ENCODE data around the gene MTA1. TPM values are rescaled to one million over a fixed set of nuclear protein-coding genes. Genes with fewer than 3 reads are reported as not detected.
A peak's percentile ranks its signal among the peaks of the same experiment; 100 is the strongest.

MTA1 gene
- total and polyA plus RNA-seq, 8 donors: 24.9 to 183 (median 54.1) TPM

GRCh38 chr14:105480199-105480746 lies 60.6 kb downstream of the MTA1 start:
- Histone ChIP-seq H3K4me1 (peaks cover 63 to 95% (median 82%) of the 10 kb centered on the region in 4 donors), H3K4me3 (peak overlapping the region in 1 of 4 donors; percentile 41), H3K36me3 (peaks cover 0 to 18% (median 4%) of the 10 kb centered on the region in 4 donors), H3K9me3 (no peaks in the 10 kb centered on the region), H3K27me3 (peaks cover 0 to 64% (median 13%) of the 10 kb centered on the region in 3 donors), H3K27ac (peak overlapping the region; percentile 89 to 95 (median 92))
- TF ChIP-seq, protein P1, sequence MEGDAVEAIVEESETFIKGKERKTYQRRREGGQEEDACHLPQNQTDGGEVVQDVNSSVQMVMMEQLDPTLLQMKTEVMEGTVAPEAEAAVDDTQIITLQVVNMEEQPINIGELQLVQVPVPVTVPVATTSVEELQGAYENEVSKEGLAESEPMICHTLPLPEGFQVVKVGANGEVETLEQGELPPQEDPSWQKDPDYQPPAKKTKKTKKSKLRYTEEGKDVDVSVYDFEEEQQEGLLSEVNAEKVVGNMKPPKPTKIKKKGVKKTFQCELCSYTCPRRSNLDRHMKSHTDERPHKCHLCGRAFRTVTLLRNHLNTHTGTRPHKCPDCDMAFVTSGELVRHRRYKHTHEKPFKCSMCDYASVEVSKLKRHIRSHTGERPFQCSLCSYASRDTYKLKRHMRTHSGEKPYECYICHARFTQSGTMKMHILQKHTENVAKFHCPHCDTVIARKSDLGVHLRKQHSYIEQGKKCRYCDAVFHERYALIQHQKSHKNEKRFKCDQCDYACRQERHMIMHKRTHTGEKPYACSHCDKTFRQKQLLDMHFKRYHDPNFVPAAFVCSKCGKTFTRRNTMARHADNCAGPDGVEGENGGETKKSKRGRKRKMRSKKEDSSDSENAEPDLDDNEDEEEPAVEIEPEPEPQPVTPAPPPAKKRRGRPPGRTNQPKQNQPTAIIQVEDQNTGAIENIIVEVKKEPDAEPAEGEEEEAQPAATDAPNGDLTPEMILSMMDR (IDR thresholded peaks at IDR 0.05): no peak
- TF ChIP-seq POLR2AphosphoS5 (IDR thresholded peaks at IDR 0.05): no peak
- TF ChIP-seq POLR2A (IDR thresholded peaks at IDR 0.05): no peak
- TF ChIP-seq EP300 (IDR thresholded peaks at IDR 0.05): no peak
- peak in 1 of 2 donors; percentile 36 for DNase-seq
- WGBS, 5 donors: 62 to 71% (median 69%) methylated on average over 15 of the region's 15 CpGs
- intact Hi-C loops (cut with DNase I; ENCODE audit: low total_unique reads): no loop called here

DNA sequence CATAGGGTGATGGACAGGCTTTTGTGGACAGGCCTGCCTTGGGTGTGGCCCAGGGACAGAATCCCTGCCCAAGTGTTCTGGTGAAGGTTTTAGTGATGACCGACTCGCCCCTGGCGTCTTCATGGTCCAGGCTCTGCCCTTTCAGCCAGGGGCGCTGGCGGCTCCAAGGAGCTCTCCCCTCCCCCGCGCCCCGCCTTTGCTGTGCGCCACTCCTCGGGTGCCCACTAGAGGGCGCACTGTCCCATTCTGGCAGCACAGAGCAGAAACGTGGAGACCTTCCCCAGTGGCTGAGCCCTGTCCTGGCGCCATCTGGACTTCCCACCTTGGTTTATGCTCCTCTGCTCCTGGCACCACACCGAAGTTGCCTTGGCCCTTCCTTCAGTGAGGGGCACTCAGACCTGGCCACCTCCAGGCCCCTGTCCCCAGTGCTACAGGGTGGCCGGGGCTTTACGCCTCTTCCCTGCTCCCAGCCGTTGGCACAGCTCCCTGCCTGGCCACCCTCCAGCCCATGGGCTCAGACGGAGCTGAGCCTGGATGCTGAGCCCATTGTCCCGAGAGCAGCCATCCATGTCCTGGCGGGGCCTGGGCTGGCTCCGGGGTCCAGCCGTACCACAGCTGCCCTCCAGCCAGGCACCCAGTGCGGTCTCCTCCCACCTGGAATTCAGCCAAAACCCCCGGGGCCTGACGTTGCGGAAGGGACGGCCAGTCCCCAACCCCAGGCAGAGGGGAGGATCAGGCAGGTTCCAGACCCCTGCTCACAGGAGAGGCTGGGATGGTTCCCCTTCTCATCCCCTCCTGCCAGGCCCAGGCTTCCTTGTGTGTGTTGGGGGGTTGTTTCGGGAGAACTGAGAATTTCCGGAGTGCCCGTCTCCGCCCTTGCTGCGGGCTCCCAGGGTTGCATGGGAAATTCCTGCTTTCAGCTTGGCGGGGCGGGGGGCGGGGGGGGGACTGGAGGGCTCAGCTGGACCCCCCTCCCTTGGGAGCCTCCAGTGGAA lies 61.5 kb downstream of the MTA1 start:
- intact Hi-C loops (cut with DNase I; ENCODE audit: low total_unique reads): no loop called here
- TF ChIP-seq POLR2AphosphoS5 (IDR thresholded peaks at IDR 0.05): peak; percentile 62 to 82 (median 75)
- no peak for TF ChIP-seq POLR2A (IDR thresholded peaks at IDR 0.05)
- TF ChIP-seq, protein P1 (IDR thresholded peaks at IDR 0.05): peak in 6 of 7 experiments; percentile 34 to 100 (median 99)
- no peak for TF ChIP-seq EP300 (IDR thresholded peaks at IDR 0.05)
- Histone ChIP-seq H3K9me3 (no peaks in the 10 kb centered on the region), H3K27ac (peak overlapping the region; percentile 89 to 95 (median 92)), H3K27me3 (peaks cover 0 to 64% (median 13%) of the 10 kb centered on the region in 3 donors), H3K4me3 (peak overlapping the region; percentile 29 to 42 (median 39)), H3K4me1 (peaks cover 60 to 95% (median 81%) of the 10 kb centered on the region in 4 donors), H3K36me3 (peaks cover 0 to 18% (median 4%) of the 10 kb centered on the region in 4 donors)
- WGBS, 5 donors: 0 to 1% (median 1%) methylated on average over 21 to 35 of the region's 35 CpGs
- DNase-seq: peak; percentile 91 to 97

DNA sequence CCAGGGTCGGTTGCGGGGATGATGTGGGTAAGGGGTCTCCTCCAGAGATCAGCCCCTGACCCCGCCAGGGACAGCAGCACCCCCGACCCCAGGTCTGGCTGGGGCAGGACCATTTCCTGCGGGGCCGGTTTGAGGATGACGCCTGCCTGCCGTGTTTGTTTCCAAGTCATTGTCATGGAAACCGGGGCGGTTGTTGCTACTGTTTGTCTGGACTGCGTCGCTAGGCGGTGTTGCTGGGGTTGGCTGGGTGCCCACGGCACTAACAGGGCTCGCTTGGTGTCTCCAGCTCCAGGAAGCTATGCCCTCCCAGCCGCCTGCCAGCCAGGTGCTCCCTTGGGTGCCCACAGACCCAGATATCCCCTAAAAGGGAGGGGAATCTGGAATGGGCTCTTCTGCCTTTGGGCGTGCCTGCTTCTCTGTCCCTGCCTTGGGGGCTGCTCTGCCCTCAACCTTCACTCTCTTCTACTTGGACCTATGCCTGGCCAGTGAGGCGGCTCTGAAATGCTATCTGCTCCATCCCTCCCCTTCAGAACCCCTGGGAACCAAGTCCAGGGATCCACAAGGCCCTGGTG lies 62.3 kb downstream of the MTA1 start:
- intact Hi-C loops (cut with DNase I; ENCODE audit: low total_unique reads): no loop called here
- 0 to 1% (median 1%) methylated on average over 10 to 18 of the region's 18 CpGs for WGBS, 5 donors
- TF ChIP-seq, protein P1 (IDR thresholded peaks at IDR 0.05): peak in 1 of 7 experiments; percentile 13
- TF ChIP-seq EP300 (IDR thresholded peaks at IDR 0.05) (no peak), POLR2A (IDR thresholded peaks at IDR 0.05) (no peak), POLR2AphosphoS5 (IDR thresholded peaks at IDR 0.05) (peak; percentile 33 to 75 (median 38))
- H3K27me3 ChIP-seq: peaks cover 0 to 64% (median 19%) of the 10 kb centered on the region in 3 donors
- H3K27ac ChIP-seq: peak overlapping the region; percentile 89 to 95 (median 92)
- DNase-seq: peak; percentile 93 to 99
- peaks cover 60 to 95% (median 81%) of the 10 kb centered on the region in 4 donors for H3K4me1 ChIP-seq
- no peaks in the 10 kb centered on the region for H3K9me3 ChIP-seq
- peak overlapping the region; percentile 29 to 42 (median 39) for H3K4me3 ChIP-seq
- H3K36me3 ChIP-seq: peaks cover 0 to 18% (median 4%) of the 10 kb centered on the region in 4 donors

Measured in stomach (tissue), 9 donors.